HFFc6 (cell line): ENCODE data around the gene PYCARD. TPM values are rescaled to one million over a fixed set of nuclear protein-coding genes. Genes with fewer than 3 reads are reported as not detected.

Experiments used
- DNase-seq: peaks from one replicate; pipeline ENCODE4 v3.0.0-alpha.2; 2018
- H3K27ac Mint-ChIP-seq: 2 replicates; pipeline ENCODE4 v1.8.0; 2020; ENCODE audit warnings: mild to moderate bottlenecking, mixed read lengths
- H3K27me3 Mint-ChIP-seq: 2 replicates; pipeline ENCODE4 v1.8.0; 2021; ENCODE audit warnings: mild to moderate bottlenecking, moderate library complexity, mixed read lengths; ENCODE audit not compliant: insufficient read depth
- H3K36me3 Mint-ChIP-seq: 2 replicates; pipeline ENCODE4 v1.8.0; 2021; ENCODE audit warnings: low read depth, mixed read lengths
- H3K4me1 Mint-ChIP-seq: 2 replicates; pipeline ENCODE4 v1.8.0; 2020; ENCODE audit warnings: low read depth, mixed read lengths
- H3K4me3 Mint-ChIP-seq: 2 replicates; pipeline ENCODE4 v1.8.0; 2020; ENCODE audit warnings: mild to moderate bottlenecking, moderate library complexity, mixed read lengths
- H3K9me3 Mint-ChIP-seq: 2 replicates; pipeline ENCODE4 v1.8.0; 2020; ENCODE audit warnings: mild to moderate bottlenecking, mixed read lengths
- CTCF ChIP-seq: fragments of 200-600 bp; sonication (generic); IDR thresholded peaks from 2 replicates; pipeline ENCODE4 v1.5.0; 2021; ENCODE audit warnings: antibody characterized with exemption, mild to moderate bottlenecking
- total RNA-seq, 6 experiments: library from RNA; stranded (reverse); fragmentation: NEBNext Ultra II Directional; extraction: Animal tissue kit (Norgen Biotek cat#: 25700); gene quantifications; 2 replicates in 1 of 6; 3 replicates in 5 of 6; pipeline ENCODE4 v1.2.3, GENCODE V29; 2021

Gene PYCARD
- total RNA-seq, 6 experiments from 2014 or later = 13.0 to 23.1 (median 22.5) TPM

GRCh38 chr16:31189412-31189778 lies 13.2 kb downstream of the PYCARD start:
- no peaks in the 10 kb centered on the region for H3K9me3 Mint-ChIP-seq
- peaks cover 93% of the 10 kb centered on the region for H3K36me3 Mint-ChIP-seq
- no peak for TF ChIP-seq CTCF
- H3K27me3 Mint-ChIP-seq = peaks cover 24% of the 10 kb centered on the region
- H3K4me3 Mint-ChIP-seq = no peak overlapping the region
- DNase-seq = no peak
- H3K27ac Mint-ChIP-seq = peak overlapping the region; percentile 77; the same call in 1 of the 2 replicates
- H3K4me1 Mint-ChIP-seq = peaks cover 42% of the 10 kb centered on the region

- H3K9me3 Mint-ChIP-seq = no peaks in the 10 kb centered on the region
- peaks cover 24% of the 10 kb centered on the region for H3K27me3 Mint-ChIP-seq
- H3K27ac Mint-ChIP-seq = peak overlapping the region; percentile 77
- peaks cover 48% of the 10 kb centered on the region for H3K4me1 Mint-ChIP-seq
- no peak for DNase-seq
- H3K4me3 Mint-ChIP-seq = no peak overlapping the region; the same call in 1 of the 2 replicates
- TF ChIP-seq CTCF = no peak
- H3K36me3 Mint-ChIP-seq = peaks cover 92% of the 10 kb centered on the region
Measured at GRCh38 chr16:31188450-31189411, 13.8 kb downstream of the PYCARD start.

GRCh38 chr16:31187808-31188189 lies 14.8 kb downstream of the PYCARD start:
- peak overlapping the region; percentile 77 for H3K27ac Mint-ChIP-seq
- peaks cover 92% of the 10 kb centered on the region for H3K36me3 Mint-ChIP-seq
- H3K9me3 Mint-ChIP-seq = no peaks in the 10 kb centered on the region
- no peak for TF ChIP-seq CTCF
- no peak for DNase-seq
- H3K4me1 Mint-ChIP-seq = peaks cover 57% of the 10 kb centered on the region
- H3K4me3 Mint-ChIP-seq = no peak overlapping the region
- peaks cover 25% of the 10 kb centered on the region for H3K27me3 Mint-ChIP-seq

GRCh38 chr16:31186930-31187807 lies 15.4 kb downstream of the PYCARD start:
- Mint-ChIP-seq H3K4me3 (peak overlapping the region; percentile 1; the same call in 1 of the 2 replicates), H3K4me1 (peaks cover 63% of the 10 kb centered on the region), H3K9me3 (no peaks in the 10 kb centered on the region), H3K27me3 (peaks cover 25% of the 10 kb centered on the region), H3K27ac (peak overlapping the region; percentile 19), H3K36me3 (peaks cover 96% of the 10 kb centered on the region)
- TF ChIP-seq CTCF = no peak
- DNase-seq = no peak

- Mint-ChIP-seq H3K9me3 (no peaks in the 10 kb centered on the region), H3K36me3 (peaks cover 96% of the 10 kb centered on the region), H3K4me3 (peak overlapping the region; percentile 37), H3K27me3 (peaks cover 21% of the 10 kb centered on the region), H3K27ac (peak overlapping the region; percentile 74), H3K4me1 (peaks cover 65% of the 10 kb centered on the region)
- no peak for DNase-seq
- TF ChIP-seq CTCF = no peak
Measured at GRCh38 chr16:31186176-31186575, 16.4 kb downstream of the PYCARD start.
